ENCODE measurements around the gene PDXK.

GRCh38 chr21:43770066-43770655 is 51.2 kb downstream of the PDXK start:
- TF ChIP-seq, protein P1, sequence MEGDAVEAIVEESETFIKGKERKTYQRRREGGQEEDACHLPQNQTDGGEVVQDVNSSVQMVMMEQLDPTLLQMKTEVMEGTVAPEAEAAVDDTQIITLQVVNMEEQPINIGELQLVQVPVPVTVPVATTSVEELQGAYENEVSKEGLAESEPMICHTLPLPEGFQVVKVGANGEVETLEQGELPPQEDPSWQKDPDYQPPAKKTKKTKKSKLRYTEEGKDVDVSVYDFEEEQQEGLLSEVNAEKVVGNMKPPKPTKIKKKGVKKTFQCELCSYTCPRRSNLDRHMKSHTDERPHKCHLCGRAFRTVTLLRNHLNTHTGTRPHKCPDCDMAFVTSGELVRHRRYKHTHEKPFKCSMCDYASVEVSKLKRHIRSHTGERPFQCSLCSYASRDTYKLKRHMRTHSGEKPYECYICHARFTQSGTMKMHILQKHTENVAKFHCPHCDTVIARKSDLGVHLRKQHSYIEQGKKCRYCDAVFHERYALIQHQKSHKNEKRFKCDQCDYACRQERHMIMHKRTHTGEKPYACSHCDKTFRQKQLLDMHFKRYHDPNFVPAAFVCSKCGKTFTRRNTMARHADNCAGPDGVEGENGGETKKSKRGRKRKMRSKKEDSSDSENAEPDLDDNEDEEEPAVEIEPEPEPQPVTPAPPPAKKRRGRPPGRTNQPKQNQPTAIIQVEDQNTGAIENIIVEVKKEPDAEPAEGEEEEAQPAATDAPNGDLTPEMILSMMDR (IDR thresholded peaks at IDR 0.05) = no peak
- no peak for TF ChIP-seq EZH2 (IDR thresholded peaks at IDR 0.05)
